HG03457 (cell line): ENCODE results near the gene ROBO1.

ENCODE experiments used
- ATAC-seq: cut with Tn5 transposase; IDR thresholded peaks from one replicate; pipeline ENCODE4 v1.9.1; 2021; ENCODE audit warnings: moderate number of reproducible peaks; ENCODE audit not compliant: unreplicated experiment

ROBO1 gene

DNA sequence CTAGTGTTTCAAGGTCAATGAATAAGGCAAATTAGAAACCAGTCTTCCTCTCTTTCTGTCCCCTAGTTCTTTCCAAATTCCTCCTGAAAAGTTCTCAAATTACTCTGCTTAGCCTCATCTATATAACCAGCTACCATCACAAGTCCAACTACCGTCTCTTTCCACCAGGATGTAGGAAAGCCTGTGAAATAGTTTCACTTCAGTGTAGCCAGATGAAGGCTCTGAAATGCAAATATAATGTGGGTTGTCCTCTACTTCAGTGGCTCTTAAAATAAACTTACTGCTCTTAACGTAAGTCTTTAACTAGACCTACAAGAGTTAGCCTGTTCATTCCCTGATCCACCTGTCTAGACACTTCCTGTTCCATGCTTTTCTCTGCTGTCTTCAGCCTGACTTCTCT lies 827.7 kb downstream of the ROBO1 start:
- ATAC-seq = no peak

DNA sequence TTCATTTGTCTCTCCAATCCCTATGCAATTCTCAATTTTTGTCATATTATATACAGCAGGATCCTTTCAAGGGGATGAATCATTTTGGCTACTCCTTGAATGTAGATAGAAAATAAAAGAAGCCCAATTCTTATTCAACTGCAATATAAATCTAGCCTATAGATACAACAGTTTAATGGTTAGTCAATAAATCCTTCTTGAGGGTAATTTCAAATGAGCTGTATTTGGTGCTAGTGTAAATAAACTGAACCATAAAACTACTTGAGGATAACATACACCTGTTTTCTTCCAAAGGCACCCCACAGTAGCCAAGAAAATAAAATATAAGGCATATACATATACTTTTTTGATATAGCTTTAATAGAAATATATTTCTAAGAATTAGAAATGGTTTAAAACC lies 830.3 kb downstream of the ROBO1 start:
- ATAC-seq = no peak

- no peak for ATAC-seq
These were observed 840.0 kb downstream of the ROBO1 start for GRCh38 chr3:78927759-78928158.

GRCh38 chr3:78926523-78926922 lies 841.3 kb downstream of the ROBO1 start:
- ATAC-seq = no peak

DNA sequence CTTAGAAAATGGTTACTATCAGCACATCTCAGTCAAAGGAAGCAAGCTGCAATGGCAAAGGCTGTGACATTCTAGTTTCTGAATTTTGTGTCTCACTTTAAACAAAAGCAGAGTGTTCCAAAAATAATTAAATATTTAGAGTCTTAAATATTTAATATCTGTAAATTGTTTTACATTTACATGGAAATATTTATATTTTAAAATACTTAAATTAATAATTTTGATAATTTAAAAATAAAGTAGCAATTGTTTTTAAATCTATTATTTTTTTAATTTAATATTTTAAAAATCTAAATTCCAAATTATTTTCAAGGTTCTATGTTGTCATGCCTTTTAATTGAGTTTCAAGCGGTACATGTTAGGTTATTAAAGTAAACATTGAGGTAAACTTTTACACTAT lies 843.1 kb downstream of the ROBO1 start:
- ATAC-seq = no peak

- ATAC-seq = no peak
These were observed 848.6 kb downstream of the ROBO1 start for GRCh38 chr3:78919021-78919755.

- no peak for ATAC-seq
These were observed 849.3 kb downstream of the ROBO1 start for GRCh38 chr3:78918361-78919020.

DNA sequence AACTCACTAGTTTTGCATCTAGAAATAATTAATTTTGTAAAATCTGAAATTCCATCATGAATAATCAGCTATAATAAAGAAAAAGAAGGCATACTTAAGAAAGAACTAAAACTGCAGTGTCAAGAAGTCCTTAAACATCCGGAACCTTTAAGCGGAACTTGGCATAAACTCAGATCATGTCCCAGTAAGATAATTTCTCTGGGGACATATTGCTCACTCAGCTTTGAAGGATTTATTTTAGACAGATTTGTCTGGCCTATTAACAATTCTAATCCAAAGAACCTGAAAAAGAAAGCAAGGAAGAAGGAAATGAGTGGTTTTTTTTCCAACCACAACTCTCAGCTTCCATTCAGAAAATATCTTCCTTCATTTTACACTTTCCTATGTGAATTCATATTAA lies 850.3 kb downstream of the ROBO1 start:
- no peak for ATAC-seq

GRCh38 chr3:78913711-78914110 lies 854.1 kb downstream of the ROBO1 start:
- no peak for ATAC-seq

DNA sequence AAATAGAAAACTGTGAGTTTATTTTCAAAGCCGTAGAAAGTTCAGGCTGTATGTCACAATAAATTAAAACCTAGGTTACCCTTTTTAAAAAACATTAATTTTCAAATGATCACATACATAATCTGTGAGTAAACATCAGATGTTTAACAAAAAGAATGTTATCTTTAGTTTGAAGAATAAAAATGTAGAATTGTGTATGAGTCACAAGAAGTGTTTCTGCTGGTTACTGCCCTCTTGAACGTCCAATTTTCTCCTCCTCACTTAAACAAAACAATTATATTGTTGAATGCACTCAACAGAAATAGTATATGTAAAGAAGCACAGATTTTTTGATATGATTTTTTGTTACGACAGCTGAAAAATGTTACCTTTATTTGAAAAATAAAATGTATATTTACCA lies 855.1 kb downstream of the ROBO1 start:
- ATAC-seq = no peak

DNA sequence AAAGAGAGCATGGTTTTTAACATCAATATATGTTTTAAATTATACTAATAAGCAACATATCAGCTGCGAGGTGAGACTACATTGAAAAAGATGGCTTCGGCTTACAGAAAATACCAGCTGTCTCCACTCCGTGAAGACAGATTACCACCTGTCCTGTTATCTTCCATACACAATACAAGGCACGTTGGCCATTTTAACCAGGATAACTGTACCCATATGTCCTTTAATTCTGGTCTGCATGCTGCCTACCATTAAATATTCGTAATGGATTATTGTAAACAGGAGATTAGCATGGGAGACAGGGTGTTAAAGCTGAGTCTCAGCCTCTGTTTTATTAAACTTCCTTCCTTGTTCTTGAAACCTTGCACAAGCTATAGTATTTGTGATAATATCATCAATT lies 855.5 kb downstream of the ROBO1 start:
- no peak for ATAC-seq

DNA sequence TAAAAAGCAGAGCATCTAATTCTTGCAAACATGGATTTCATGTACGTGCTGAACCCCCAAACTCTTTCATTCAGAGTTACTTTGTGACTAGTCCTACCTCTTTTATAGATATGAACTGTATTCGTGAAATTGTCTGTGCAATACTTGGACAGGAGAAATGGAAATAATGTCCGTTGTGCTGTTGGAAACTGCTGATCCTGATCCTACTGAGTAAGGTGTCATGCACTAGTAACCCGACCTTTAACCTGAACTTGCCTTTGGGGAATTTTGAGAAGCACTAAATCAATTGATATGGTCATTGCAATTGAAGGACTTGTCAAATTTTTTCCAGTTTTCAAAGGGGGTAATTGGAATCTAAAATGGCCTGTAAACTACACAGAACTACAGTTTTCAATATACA lies 856.4 kb downstream of the ROBO1 start:
- no peak for ATAC-seq

GRCh38 chr3:78908236-78908635 lies 859.6 kb downstream of the ROBO1 start:
- no peak for ATAC-seq

- ATAC-seq = no peak
These were observed 860.4 kb downstream of the ROBO1 start for GRCh38 chr3:78907367-78907766.

GRCh38 chr3:78906930-78907329 lies 860.9 kb downstream of the ROBO1 start:
- ATAC-seq = no peak

GRCh38 chr3:78906245-78906644 lies 861.6 kb downstream of the ROBO1 start:
- ATAC-seq = no peak

DNA sequence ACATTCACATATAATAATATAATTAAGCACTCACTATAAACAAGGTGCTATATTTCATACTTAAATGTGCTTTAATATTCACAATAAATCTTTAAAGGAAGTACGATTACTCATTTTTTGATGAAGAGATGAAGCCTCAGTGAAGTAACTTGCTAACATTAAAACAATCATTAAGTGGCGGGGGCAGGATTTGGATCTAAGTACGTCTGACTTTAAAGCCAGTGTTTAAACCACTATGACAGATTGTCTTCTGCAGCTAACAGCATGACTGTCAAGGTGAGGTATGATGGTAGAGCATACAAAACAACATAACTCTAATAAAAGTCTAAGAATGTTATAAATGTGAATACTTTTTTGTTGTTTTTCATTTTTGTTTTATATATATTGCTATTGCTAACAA lies 862.1 kb downstream of the ROBO1 start:
- ATAC-seq = no peak

GRCh38 chr3:78901544-78901943 lies 866.3 kb downstream of the ROBO1 start:
- no peak for ATAC-seq

GRCh38 chr3:78900880-78901279 lies 866.9 kb downstream of the ROBO1 start:
- ATAC-seq = no peak

DNA sequence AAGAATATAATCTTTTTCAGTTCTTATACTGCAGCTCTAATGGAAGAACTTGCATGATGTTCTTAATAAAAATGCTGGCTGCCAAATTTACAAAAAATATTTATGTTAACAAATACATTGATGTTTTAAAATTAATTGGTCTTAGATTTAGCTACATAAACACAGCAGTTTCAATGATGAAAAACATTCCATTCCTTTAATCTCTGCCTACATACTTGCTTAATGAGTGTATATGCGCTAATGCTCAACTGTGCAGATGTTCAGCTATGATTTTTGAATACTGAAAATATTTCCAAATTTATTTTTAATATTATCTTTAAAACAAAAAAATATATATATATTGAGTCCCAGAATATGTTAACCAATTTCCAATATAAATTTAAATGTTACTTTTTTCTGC lies 867.4 kb downstream of the ROBO1 start:
- ATAC-seq = no peak

GRCh38 chr3:78895528-78895927 lies 872.3 kb downstream of the ROBO1 start:
- ATAC-seq = no peak

- no peak for ATAC-seq
These were observed 873.0 kb downstream of the ROBO1 start for GRCh38 chr3:78894787-78895186.

DNA sequence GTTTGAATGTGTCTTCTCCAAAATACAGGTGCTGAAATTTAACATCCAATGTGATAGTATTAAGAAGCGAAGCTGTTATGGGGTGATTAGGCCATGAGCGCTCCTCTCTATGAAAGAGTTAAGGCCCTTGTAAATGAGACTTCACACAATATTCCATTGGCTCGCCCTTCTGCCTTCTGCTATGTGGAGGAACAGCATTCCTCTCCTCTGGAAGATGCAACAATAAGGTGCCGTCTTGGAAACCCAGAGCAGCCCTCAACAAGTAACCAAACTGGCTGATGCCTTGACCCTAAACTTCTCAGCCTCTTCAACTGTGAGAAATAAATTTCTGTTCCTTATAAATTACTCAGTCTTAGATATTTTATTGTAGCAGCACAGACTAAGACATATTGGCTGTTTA lies 874.6 kb downstream of the ROBO1 start:
- no peak for ATAC-seq
